DOHH2 (cell line): ENCODE data around the gene AASDH.

Experiments used
- EZH2phosphoT487 ChIP-seq: fragments of 200-600 bp; sonication (generic); IDR thresholded peaks from 2 replicates; pipeline ENCODE4 v1.6.1; 2017; ENCODE audit warnings: borderline replicate concordance, mild to moderate bottlenecking, antibody characterized with exemption, low read length, moderate library complexity, mixed read lengths
- TF ChIP-seq, protein P1 (sequence below): fragments of 200-600 bp; sonication (generic); IDR thresholded peaks from one replicate; pipeline ENCODE4 v1.5.1; 2014; ENCODE audit warnings: antibody characterized with exemption, mild to moderate bottlenecking, low read depth, low read length; ENCODE audit not compliant: poor library complexity, severe bottlenecking

DNA sequence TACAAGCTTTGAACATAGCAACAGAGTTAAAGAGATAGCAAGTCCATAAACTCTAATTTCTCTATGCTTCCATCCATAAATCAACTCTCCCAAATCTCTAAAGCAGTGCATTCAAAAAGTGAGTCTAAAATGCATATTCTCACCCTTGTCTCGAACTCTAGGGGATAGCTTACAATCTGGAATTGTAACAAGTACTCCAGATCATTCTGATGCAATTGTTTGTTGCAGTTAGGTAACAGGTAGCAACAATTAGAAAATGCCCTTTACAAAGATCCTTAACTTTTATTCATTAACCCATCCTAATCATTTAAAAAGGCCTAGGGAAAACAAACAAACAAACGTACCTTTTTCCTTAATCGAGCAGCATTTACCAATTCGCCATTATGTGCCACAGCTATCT, 18.9 kb upstream of the AASDH start:
- TF ChIP-seq EZH2phosphoT487: no peak
- TF ChIP-seq, protein P1, sequence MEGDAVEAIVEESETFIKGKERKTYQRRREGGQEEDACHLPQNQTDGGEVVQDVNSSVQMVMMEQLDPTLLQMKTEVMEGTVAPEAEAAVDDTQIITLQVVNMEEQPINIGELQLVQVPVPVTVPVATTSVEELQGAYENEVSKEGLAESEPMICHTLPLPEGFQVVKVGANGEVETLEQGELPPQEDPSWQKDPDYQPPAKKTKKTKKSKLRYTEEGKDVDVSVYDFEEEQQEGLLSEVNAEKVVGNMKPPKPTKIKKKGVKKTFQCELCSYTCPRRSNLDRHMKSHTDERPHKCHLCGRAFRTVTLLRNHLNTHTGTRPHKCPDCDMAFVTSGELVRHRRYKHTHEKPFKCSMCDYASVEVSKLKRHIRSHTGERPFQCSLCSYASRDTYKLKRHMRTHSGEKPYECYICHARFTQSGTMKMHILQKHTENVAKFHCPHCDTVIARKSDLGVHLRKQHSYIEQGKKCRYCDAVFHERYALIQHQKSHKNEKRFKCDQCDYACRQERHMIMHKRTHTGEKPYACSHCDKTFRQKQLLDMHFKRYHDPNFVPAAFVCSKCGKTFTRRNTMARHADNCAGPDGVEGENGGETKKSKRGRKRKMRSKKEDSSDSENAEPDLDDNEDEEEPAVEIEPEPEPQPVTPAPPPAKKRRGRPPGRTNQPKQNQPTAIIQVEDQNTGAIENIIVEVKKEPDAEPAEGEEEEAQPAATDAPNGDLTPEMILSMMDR: no peak
